Measurements from ENCODE around the gene ZNF609. TPM values are rescaled to one million over a fixed set of nuclear protein-coding genes. Genes with fewer than 3 reads are reported as not detected.

ZNF609 gene
- polyA plus RNA-seq, 1 donor (not counting 4 experiments of a cell fraction or from before 2014, with no cell fraction given), result 16.9 TPM

DNA sequence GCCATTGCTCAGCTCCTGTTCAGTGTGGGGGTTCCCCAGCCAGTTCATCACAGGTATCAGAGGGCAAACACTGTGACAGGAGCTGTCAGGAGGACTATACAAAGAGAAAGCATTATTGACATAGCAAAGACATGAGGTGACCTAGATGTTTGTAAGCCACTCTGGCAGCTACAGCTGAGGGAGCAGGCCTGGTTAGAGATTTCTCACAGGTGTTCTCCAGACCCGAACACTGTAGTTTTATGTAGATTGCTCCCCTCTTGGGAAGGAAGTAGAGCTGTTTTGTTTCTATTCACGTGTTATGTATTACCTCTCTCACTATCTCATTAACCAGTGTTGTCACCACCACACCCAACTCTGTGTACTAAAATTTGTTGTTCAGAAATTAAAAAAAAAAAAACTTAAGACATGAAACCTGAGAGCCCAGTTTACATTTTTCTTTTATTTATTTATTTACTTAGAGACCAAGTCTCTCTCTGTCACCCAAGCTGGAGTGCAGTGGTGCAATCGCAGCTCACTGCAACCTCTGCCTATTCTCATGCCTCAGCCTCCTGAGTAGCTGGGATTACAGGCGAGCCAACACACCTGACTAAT lies 191.3 kb downstream of the ZNF609 start:
- DNase-seq (ENCODE audit: low read depth, low spot score) (no peak), FAIRE-seq (peak; percentile 53)
- Histone ChIP-seq H3K36me3 (ENCODE audit: control insufficient read depth in 2 of 2, extremely low read depth in 1 of 2, insufficient read depth in 2 of 2, low read length in 2 of 2) (no peaks in the 10 kb centered on the region), H3K4me2 (ENCODE audit: control insufficient read depth, extremely low read depth, insufficient read depth, low read depth, low read length) (no peak overlapping the region), H3K9me1 (ENCODE audit: control insufficient read depth, extremely low read depth, insufficient read depth, low read length) (no peaks in the 10 kb centered on the region), H3K9me3 (ENCODE audit: control insufficient read depth, low read depth, low read length) (no peaks in the 10 kb centered on the region), H3K4me1 (ENCODE audit: control insufficient read depth, extremely low read depth, insufficient read depth, low read length) (no peaks in the 10 kb centered on the region), H3K9ac (ENCODE audit: control insufficient read depth, extremely low read depth, insufficient read depth, low read length) (no peak overlapping the region), H3K79me2 (ENCODE audit: control insufficient read depth, insufficient read depth, low read length) (no peaks in the 10 kb centered on the region), H3K4me3 (ENCODE audit: control insufficient read depth in 2 of 3, extremely low read depth in 1 of 3, insufficient read depth in 2 of 3, low read depth in 1 of 3, low read length in 3 of 3) (no peak overlapping the region), H3K27ac (ENCODE audit: control insufficient read depth, insufficient read depth, low read length) (no peak overlapping the region), H4K20me1 (ENCODE audit: control insufficient read depth, extremely low read depth, insufficient read depth, low read length) (no peaks in the 10 kb centered on the region), H2AFZ (ENCODE audit: control insufficient read depth, low read length) (no peak overlapping the region), H3K27me3 (ENCODE audit: control insufficient read depth, extremely low read depth, insufficient read depth, low read length) (no peaks in the 10 kb centered on the region)
- TF ChIP-seq EZH2 (IDR thresholded peaks at IDR 0.05; ENCODE audit: low read length) (no peak), CTCF (optimal IDR thresholded peaks at IDR 0.05 in 1 of 3, IDR thresholded peaks at IDR 0.05 in 1 of 3, conservative IDR thresholded peaks at IDR 0.05 in 1 of 3; ENCODE audit: extremely low read depth in 1 of 3, insufficient read depth in 2 of 3, low read length in 3 of 3) (no peak)
- dilution Hi-C loops (cut with MboI; ENCODE audit: extremely low pct_ligation_motif_present, low sequenced_read_pairs), result no loop called here

- Histone ChIP-seq H3K4me1 (ENCODE audit: control insufficient read depth, extremely low read depth, insufficient read depth, low read length) (no peaks in the 10 kb centered on the region), H3K27me3 (ENCODE audit: control insufficient read depth, extremely low read depth, insufficient read depth, low read length) (no peaks in the 10 kb centered on the region), H3K36me3 (ENCODE audit: control insufficient read depth in 2 of 2, extremely low read depth in 1 of 2, insufficient read depth in 2 of 2, low read length in 2 of 2) (peaks cover 0 to 4% of the 10 kb centered on the region in 2 experiments), H3K27ac (ENCODE audit: control insufficient read depth, insufficient read depth, low read length) (no peak overlapping the region), H4K20me1 (ENCODE audit: control insufficient read depth, extremely low read depth, insufficient read depth, low read length) (no peaks in the 10 kb centered on the region), H3K9me3 (ENCODE audit: control insufficient read depth, low read depth, low read length) (no peaks in the 10 kb centered on the region), H3K4me3 (ENCODE audit: control insufficient read depth in 2 of 3, extremely low read depth in 1 of 3, insufficient read depth in 2 of 3, low read depth in 1 of 3, low read length in 3 of 3) (no peak overlapping the region), H3K4me2 (ENCODE audit: control insufficient read depth, extremely low read depth, insufficient read depth, low read depth, low read length) (no peak overlapping the region), H3K79me2 (ENCODE audit: control insufficient read depth, insufficient read depth, low read length) (no peaks in the 10 kb centered on the region), H3K9ac (ENCODE audit: control insufficient read depth, extremely low read depth, insufficient read depth, low read length) (no peak overlapping the region), H3K9me1 (ENCODE audit: control insufficient read depth, extremely low read depth, insufficient read depth, low read length) (no peaks in the 10 kb centered on the region), H2AFZ (ENCODE audit: control insufficient read depth, low read length) (no peak overlapping the region)
- dilution Hi-C loops (cut with MboI; ENCODE audit: extremely low pct_ligation_motif_present, low sequenced_read_pairs), result no loop called here
- DNase-seq (ENCODE audit: low read depth, low spot score), result no peak
- no peak for FAIRE-seq
- TF ChIP-seq EZH2 (IDR thresholded peaks at IDR 0.05; ENCODE audit: low read length) (no peak), CTCF (optimal IDR thresholded peaks at IDR 0.05 in 1 of 3, IDR thresholded peaks at IDR 0.05 in 1 of 3, conservative IDR thresholded peaks at IDR 0.05 in 1 of 3; ENCODE audit: extremely low read depth in 1 of 3, insufficient read depth in 2 of 3, low read length in 3 of 3) (no peak)
Measured at GRCh38 chr15:64653757-64654156, 193.4 kb downstream of the ZNF609 start.
